Activated CD4-positive, alpha-beta T cell treated with anti-CD3 and anti-CD28 coated beads, Interleukin-2, amount 50 U/mL, for 16 hours (primary cell): ENCODE measurements around the gene GOPC.
"Not testable (repeated sequence)": the region's sequence is repeated elsewhere in the genome, so short reads cannot be mapped to it uniquely, and the experiment has no call there.

Experiments used
- DNase-seq: peaks from one replicate; pipeline ENCODE4 v3.0.0-alpha.2; 2020

The GOPC gene

GRCh38 chr6:117548797-117549301 lies 53.5 kb downstream of the GOPC start:
- DNase-seq = peak; percentile 71

GRCh38 chr6:117547688-117548621 lies 54.4 kb downstream of the GOPC start:
- peak; percentile 38 for DNase-seq

DNA sequence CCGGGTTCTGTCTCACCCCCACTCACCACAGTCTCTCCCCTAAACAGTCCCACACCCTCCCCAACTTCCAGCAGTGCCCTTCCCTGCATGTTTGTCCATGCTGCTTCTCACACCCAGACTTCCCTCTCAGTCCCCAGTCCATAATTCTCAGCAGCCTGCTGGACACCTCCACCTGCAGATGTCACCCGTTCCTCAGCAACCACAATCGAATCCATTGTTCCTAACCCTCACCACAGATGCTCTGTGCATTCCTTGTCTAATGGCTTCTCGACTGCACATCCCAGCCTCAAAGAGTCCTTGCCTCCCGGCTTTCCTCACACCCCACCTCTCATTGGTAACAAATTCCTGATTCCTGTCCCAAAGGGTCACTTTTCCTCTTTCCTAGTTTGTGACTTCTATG lies 55.6 kb downstream of the GOPC start:
- DNase-seq = no peak

DNA sequence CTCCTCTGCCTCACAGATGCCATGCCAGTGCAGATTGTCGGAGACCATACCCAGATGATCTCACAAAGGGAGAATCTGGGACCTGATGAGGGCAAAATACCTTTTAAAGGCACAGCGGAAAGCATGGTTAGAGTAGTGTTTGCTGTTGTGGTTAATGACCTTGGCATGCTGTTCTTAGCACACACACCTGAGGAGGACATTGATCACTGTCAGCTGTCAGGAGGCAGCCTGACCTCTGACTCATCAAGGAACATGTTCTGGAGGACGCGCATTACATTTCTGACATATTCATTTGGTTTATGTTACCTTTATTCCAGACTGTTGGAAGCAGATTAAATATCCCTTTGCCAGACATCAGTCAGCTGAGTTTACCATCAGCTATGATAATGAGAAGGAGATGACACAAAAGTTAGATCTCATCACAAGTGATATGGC lies 57.1 kb downstream of the GOPC start:
- no peak for DNase-seq

DNA sequence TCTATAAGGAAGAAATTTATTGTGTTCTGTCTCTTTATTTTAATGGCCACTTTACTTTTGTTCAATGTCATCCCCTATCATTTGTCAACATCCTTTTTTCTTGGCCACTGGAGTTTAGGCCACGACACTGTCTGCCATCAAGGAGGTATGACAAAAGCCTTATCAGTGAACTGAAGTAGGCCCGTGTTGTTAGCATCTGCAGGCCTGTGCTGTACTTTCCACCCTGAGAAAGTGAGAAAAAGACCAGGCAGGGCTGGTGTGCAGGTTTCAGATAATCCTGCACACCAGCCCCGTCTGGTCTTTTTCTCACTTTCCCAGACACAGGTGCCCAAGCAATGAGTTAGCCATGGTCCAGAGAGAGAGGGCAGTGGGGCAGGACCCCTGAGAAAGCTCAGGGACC lies 57.6 kb downstream of the GOPC start:
- DNase-seq = no peak

DNA sequence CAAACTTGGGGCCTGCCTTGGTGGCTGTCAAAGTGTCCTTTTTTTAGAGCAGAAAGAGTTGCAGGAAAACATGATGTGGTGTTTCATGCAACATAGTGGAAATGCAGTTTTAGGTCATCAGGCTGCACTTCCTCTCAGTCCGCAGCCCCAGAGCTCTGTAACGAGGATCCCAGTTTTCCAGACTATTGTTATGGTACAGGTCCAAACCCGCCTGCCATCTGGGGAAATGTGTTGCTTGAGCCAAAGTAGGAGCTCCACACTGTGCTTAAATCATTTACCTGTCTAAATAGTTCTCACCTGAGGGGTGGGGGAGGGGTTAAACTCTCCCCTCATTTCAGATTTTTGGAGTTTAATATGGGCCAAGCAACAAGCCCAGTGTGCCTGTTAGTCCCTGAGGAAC lies 59.8 kb downstream of the GOPC start:
- DNase-seq = no peak

DNA sequence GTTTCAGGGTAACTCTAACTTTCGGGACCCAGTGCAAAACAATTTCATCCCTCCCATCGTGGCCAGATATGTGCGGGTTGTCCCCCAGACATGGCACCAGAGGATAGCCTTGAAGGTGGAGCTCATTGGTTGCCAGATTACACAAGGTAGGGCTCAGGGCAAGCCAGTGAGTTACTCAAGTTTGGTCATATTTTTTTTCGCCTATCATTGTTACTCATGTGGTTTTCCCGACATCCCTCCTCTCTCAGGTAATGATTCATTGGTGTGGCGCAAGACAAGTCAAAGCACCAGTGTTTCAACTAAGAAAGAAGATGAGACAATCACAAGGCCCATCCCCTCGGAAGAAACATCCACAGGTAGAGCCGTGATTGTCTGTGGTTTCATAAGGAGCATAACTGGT lies 61.6 kb downstream of the GOPC start:
- no peak for DNase-seq

DNA sequence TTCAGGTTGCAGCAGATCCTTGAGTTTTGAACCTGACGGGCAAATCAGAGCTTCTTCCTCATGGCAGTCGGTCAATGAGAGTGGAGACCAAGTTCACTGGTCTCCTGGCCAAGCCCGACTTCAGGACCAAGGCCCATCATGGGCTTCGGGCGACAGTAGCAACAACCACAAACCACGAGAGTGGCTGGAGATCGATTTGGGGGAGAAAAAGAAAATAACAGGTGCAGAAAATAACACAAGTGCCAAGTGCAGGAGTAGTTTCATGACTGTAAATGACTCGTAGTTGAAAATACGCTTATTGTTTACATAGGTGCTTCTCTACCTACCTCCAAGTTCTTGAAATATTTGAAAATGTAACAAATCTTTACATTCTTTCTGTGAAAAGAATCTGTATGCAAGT lies 63.7 kb downstream of the GOPC start:
- no peak for DNase-seq

DNA sequence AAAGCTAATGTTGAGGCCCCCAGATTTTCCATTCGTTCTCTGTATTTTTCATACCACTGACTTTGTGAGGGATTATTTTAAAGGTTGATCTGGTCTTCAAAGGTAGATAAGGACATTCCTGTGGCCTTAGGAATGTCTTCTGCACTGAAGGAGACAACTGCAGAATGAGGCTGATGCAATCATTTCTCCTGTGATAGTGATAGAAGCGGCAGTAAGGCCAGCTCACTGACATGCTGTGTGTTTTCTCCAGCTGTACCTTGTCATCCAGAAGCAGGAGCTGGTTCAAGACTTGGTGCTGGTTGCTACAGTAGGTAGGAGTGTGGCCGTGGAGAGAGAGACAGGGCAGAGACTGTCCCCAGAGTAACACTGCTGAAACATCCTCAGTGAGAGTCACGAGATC lies 66.0 kb downstream of the GOPC start:
- no peak for DNase-seq

DNA sequence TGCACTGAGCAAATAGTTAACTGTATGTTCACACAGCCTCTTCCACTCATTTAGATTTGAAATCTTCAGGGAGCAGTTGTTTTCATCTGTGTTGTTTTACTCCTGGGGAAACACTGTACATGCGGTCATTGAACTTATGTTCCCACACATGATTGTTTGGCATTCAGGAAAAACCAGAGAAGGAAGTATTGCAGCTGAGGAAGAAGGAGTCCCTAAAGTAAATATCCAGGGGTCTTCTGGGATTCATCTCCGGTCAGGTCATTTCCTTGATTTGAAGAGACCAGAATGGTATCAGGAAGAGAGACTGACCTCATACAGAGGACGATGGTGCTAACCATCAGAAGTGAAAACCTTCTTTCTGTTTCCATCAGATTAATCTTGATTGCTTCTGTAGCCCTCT lies 67.3 kb downstream of the GOPC start:
- DNase-seq = no peak

GRCh38 chr6:117533775-117534174 lies 68.5 kb downstream of the GOPC start:
- no peak for DNase-seq

DNA sequence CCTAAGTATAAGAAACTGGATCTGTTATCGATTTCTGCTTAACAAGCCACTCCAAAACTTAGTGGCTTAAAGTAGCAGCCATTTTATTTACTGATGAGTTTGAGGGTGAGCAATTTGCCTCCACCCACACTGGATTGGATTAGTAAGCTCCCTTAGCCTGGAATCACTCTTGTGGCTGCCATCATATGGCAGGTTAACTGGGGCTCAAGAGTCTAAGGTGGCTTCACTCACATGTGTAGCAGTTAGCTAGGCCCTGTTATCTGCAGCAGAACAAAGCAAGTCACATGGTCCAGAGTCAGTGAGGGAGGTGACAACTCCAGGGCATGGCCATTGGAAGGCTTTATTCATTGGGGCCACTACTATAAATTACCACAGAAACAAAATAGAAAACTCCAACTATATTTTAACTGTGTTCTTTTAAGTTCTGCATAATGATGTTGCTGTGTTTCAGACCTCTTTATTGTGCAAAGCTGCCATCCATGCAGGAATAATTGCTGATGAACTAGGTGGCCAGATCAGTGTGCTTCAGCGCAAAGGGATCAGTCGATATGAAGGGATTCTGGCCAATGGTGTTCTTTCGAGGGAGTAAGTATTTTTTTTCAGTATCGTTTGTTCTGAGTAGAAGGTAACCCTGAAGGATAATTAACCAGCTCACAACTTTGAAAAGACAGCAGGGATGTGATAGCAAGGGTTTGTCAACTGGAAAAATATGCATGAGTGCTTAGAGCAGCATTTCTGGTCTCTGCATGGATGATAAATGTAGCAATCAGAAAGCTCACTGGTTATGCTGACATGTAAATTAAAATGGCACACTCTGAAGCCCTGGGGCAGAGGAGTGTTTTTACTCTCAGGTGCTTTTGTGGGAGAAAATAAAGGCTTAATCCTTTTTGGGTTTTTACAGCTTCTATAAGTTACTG lies 70.2 kb downstream of the GOPC start:
- DNase-seq = no peak

DNA sequence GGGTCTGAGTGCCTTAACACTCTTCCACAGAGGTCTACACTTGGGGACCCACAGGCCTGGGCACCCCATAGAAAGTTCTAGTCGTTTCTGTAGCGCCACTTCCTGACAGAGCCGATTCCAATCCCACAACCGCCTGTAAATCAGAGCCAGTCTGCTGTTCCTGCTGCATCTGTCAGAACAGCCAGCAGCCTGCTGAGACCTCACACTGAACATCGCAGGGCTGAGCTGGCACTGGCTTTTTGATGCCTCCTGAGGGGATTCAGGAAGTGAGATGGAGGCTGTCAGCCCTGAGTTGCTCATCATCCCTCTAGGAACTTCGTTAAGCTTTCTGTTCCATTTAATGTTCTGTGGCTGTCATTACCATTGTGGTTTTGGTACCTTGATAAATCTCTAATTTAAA lies 71.0 kb downstream of the GOPC start:
- DNase-seq = no peak

GRCh38 chr6:117530467-117531242 lies 71.7 kb downstream of the GOPC start:
- no peak for DNase-seq

DNA sequence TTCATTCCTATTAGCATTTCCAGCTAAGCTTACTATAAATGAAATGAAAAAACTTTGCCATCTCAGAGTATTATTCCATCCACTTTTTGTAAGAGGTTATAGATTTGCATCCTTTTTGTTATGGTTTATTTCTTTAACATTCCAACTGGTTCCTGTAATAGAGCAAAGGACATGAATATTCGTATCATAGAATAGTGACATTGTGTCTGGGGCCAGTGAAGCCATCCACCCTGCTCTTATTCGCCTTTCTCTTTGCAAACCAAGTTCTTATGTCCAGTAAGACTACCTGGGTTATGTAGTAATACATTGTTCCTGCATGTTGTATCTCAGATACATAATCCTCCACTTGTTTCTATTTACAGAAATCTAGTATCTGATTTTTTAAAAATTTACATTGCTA lies 76.7 kb downstream of the GOPC start:
- no peak for DNase-seq

DNA sequence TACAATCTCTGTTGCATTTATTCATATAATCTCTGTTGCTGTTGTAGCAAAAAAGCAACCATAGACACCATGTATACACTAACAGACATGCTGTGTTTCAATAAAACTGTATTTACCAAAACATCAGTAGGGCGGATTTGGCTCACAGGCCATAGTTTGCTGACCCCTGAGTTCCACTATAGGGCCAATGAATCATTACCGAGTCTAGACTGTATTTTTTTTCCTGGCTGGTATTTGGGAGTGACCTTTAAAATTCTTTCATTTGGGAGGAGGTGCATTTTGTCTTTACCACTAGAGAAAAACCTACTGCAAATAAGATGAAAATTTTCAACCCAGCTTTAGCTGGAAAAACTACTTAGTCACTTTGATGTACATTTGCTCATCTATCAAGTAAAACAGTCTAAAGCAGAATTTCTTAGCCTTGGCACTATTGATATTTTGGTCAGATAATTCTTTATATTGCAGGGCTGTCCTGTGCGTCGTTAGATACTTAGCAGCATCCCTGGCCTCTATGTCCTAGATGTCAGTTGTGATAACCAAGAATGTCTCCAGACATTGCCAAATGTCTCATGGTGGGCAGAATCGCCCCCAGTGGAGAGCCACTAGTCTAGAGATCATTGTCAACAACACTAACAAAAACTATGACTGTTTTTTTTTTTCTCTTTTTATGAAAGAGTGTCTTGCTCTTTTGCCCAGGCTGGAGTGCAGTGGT lies 80.4 kb downstream of the GOPC start:
- no peak for DNase-seq

GRCh38 chr6:117520603-117521395 lies 81.5 kb downstream of the GOPC start:
- DNase-seq = no peak

DNA sequence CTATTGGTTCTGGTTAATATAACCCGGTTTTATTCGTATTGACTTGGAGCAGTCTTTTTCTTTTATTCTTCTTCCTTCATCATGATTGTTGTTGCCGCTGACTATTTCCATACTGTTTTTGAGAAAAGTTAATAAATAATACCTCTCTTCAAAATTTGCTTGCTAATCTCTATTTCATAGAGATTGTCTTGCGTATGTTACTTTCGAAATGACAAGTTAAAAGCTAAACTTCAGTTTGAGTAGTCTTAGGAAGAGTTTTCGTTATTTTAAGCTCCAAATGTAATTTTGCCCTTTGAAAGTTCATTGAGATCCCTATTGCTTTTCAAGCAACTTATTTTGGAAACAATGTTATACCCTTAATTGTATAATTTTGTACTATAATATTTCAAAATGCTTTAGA lies 83.4 kb downstream of the GOPC start:
- DNase-seq = no peak

- DNase-seq = not testable (repeated sequence)
Measured at GRCh38 chr6:117517995-117518394, 84.3 kb downstream of the GOPC start.

DNA sequence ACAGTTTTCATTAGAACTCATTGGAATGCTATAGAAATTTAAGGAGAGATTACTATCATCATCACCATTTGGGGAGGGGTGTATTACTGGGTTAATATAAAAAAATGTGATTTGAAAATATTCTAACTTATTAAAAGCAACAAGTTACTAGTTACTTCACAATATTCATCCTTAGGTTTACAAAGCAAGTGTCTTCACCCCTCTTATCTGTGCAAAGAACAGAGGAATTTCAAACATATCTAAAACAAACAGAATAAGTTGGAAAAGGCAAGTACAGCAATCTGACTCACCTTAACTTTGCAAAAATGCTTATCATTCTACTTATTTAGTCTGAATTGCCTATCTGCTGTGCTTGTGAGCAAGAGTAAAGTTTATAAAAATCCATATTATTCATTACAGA lies 87.0 kb downstream of the GOPC start:
- DNase-seq = no peak

- DNase-seq = no peak
Measured at GRCh38 chr6:117514655-117515054, 87.7 kb downstream of the GOPC start.
